ENCODE results near the gene KRTAP10-5.

DNA sequence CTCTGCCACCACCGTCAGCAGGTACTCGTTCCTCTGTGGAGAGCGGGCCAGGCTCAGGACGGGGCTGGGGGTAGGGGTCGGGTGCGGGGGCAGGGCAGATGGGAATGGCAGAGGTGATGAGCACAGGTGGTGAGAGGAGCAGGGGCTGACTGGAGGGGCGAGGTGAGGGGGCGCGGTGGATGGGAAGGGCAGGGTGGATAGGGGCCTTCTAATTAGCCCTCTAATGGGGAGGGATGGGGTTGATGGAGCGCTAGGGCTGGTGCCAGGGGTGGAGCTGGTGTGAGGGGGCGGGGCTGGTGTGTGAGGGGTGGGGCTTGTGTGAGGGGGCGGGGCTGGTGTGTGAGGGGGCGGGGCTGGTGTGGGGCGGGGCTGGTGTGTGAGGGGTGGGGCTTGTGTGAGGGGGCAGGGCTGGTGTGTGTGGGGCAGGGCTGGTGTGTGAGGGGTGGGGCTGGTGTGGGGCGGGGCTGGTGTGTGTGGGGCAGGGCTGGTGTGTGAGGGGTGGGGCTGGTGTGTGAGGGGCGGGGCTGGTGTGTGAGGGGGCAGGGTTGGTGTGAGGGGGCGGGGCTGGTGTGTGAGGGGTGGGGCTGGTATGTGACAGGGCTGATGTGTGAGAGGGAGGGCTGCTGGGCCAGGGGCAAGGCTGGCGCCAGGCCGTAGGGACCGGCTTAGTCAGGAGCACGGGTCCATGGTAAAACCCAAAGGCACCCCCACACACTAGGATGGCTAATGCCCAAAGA lies 46.3 kb downstream of the KRTAP10-5 start:
- no peak for TF ChIP-seq EZH2phosphoT487 (IDR thresholded peaks at IDR 0.05; ENCODE audit: insufficient read depth, low read depth)
- TF ChIP-seq EZH2 (IDR thresholded peaks at IDR 0.05; ENCODE audit: insufficient read depth, poor library complexity, severe bottlenecking), result no peak

Measured in GM23248 (cell line).